WTC11 (cell line): ENCODE measurements around the gene CELF4.

Experiments
- CBFB ChIP-seq: sonication (generic); formaldehyde crosslinking; IDR thresholded peaks from 2 replicates; pipeline ENCODE4 v1.8.1; 2022; ENCODE audit warnings: mild to moderate bottlenecking, low read depth, missing genetic modification reagents
- CTCF ChIP-seq: fragments of 200-600 bp; IDR thresholded peaks from 2 replicates; pipeline ENCODE4 v1.8.0; 2022; ENCODE audit warnings: antibody characterized with exemption
- ELF4 ChIP-seq: sonication (generic); formaldehyde crosslinking; IDR thresholded peaks from 2 replicates; pipeline ENCODE4 v1.8.1; 2022; ENCODE audit warnings: low read depth, mild to moderate bottlenecking, moderate library complexity, missing genetic modification reagents
- FOXJ3 ChIP-seq: sonication (generic); formaldehyde crosslinking; IDR thresholded peaks from 2 replicates; pipeline ENCODE4 v1.9.0; 2021; ENCODE audit warnings: missing genetic modification reagents, mild to moderate bottlenecking, borderline replicate concordance
- IRF1 ChIP-seq: sonication (generic); formaldehyde crosslinking; IDR thresholded peaks from 2 replicates; pipeline ENCODE4 v1.8.0; 2023; ENCODE audit warnings: missing genetic modification reagents
- JAZF1 ChIP-seq: fragments of 250-450 bp; sonication (Bioruptor Pico); IDR thresholded peaks from 2 replicates; pipeline ENCODE4 v1.9.0; 2021; ENCODE audit warnings: moderate library complexity, mild to moderate bottlenecking, inconsistent platforms
- MAX ChIP-seq: sonication (generic); formaldehyde crosslinking; IDR thresholded peaks from 2 replicates; pipeline ENCODE4 v1.8.0; 2022; ENCODE audit warnings: mild to moderate bottlenecking, missing genetic modification reagents
- MLX ChIP-seq: sonication (generic); formaldehyde crosslinking; IDR thresholded peaks from 2 replicates; pipeline ENCODE4 v1.8.1; 2023; ENCODE audit warnings: mild to moderate bottlenecking, missing genetic modification reagents, moderate library complexity
- NFATC4 ChIP-seq: fragments of 250-450 bp; sonication (Bioruptor Pico); IDR thresholded peaks from 2 replicates; pipeline ENCODE4 v1.9.0; 2021; ENCODE audit warnings: mild to moderate bottlenecking
- NFYB ChIP-seq: sonication (generic); formaldehyde crosslinking; conservative IDR thresholded peaks from 2 replicates; pipeline ENCODE4 v1.8.0; 2022; ENCODE audit warnings: low read depth, missing genetic modification reagents
- NR2C2 ChIP-seq: sonication (generic); formaldehyde crosslinking; IDR thresholded peaks from 2 replicates; pipeline ENCODE4 v1.8.0; 2022; ENCODE audit warnings: mild to moderate bottlenecking, missing genetic modification reagents
- SMAD3 ChIP-seq: sonication (generic); formaldehyde crosslinking; IDR thresholded peaks from 2 replicates; pipeline ENCODE4 v1.8.0; 2022; ENCODE audit warnings: missing genetic modification reagents, mild to moderate bottlenecking, borderline replicate concordance
- TEAD1 ChIP-seq: sonication (generic); formaldehyde crosslinking; IDR thresholded peaks from 2 replicates; pipeline ENCODE4 v1.8.0; 2022; ENCODE audit warnings: mild to moderate bottlenecking, missing genetic modification reagents
- ZNF232 ChIP-seq: sonication (generic); formaldehyde crosslinking; IDR thresholded peaks from 2 replicates; pipeline ENCODE4 v1.8.0; 2022; ENCODE audit warnings: mild to moderate bottlenecking, missing genetic modification reagents

- TF ChIP-seq TEAD1, result no peak
- TF ChIP-seq ZNF232 (CRISPR knock-in tag), result no peak
- TF ChIP-seq CTCF, result no peak
- TF ChIP-seq NR2C2 (CRISPR knock-in tag), result no peak
- TF ChIP-seq IRF1, result no peak
- no peak for TF ChIP-seq MAX (CRISPR knock-in tag)
- TF ChIP-seq JAZF1 (CRISPR knock-in tag), result no peak
- no peak for TF ChIP-seq NFYB (CRISPR knock-in tag)
- TF ChIP-seq MLX (CRISPR knock-in tag), result no peak
- TF ChIP-seq FOXJ3 (CRISPR knock-in tag), result no peak
- no peak for TF ChIP-seq ELF4 (CRISPR knock-in tag)
- TF ChIP-seq CBFB (CRISPR knock-in tag), result no peak
- TF ChIP-seq NFATC4 (CRISPR knock-in tag), result no peak
- no peak for TF ChIP-seq SMAD3 (CRISPR knock-in tag)
Measured at GRCh38 chr18:37584217-37584616, 18.6 kb upstream of the CELF4 start.
